Muscle layer of duodenum (tissue), 2 donors: ENCODE data around the gene ELMOD3.
"Not testable (repeated sequence)": the region's sequence is repeated elsewhere in the genome, so short reads cannot be mapped to it uniquely, and the experiment has no call there.

Experiments used
- H3K27ac ChIP-seq: one replicate; pipeline ENCODE4 v1.7.0; 2013; ENCODE audit warnings: mild to moderate bottlenecking, low read length
- H3K27me3 ChIP-seq: one replicate; pipeline ENCODE4 v1.7.0; 2013; ENCODE audit warnings: low read depth, mild to moderate bottlenecking, control low read depth, low read length
- H3K36me3 ChIP-seq, 2 donors: one replicate each; pipeline ENCODE4 v1.7.0; 2013; ENCODE audit warnings: low read length in 2 of 2, control low read depth in 1 of 2, mild to moderate bottlenecking in 1 of 2; ENCODE audit not compliant: insufficient read depth in 2 of 2, control insufficient read depth in 1 of 2
- H3K4me1 ChIP-seq, 2 donors: one replicate each; pipeline ENCODE4 v1.7.0; 2013; ENCODE audit warnings: low read length in 2 of 2, mild to moderate bottlenecking in 2 of 2, control low read depth in 1 of 2, moderate library complexity in 1 of 2; ENCODE audit not compliant: insufficient read depth in 2 of 2, control insufficient read depth in 1 of 2
- H3K4me3 ChIP-seq, 2 donors: one replicate each; pipeline ENCODE4 v1.7.0; 2013; ENCODE audit warnings: low read length in 2 of 2, low read depth in 1 of 2, mild to moderate bottlenecking in 1 of 2
- H3K9me3 ChIP-seq, 2 donors: one replicate each; pipeline ENCODE4 v1.7.0; 2013; ENCODE audit warnings: low read length in 2 of 2, control low read depth in 1 of 2, mild to moderate bottlenecking in 1 of 2; ENCODE audit not compliant: control insufficient read depth in 1 of 2
- donor health status: healthy.

Gene ELMOD3

DNA sequence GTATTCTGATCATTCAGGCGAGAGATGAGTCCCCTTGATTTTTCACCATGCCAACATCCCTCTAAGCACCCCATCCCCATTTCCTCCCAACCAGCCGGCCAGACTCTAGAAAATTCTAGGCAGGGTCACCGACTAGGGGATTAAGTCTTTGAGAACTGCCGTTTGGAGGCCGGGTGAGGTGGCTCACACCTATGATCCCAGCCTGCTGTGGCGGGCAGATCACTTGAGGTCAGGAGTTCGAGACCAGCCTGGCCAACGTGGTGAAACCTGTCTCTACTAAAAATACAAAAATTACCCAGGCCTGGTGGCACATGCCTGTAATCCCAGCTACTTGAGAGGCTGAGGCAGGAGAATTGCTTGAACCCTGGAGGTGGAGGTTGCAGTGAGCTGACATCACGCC, 85.0 kb downstream of the ELMOD3 start:
- not testable (repeated sequence) for H3K9me3 ChIP-seq, H3K27me3 ChIP-seq, H3K36me3 ChIP-seq, H3K4me3 ChIP-seq
- H3K27ac ChIP-seq, result peak overlapping the region; percentile 90
- peaks cover 15 to 19% of the 10 kb centered on the region in 2 donors for H3K4me1 ChIP-seq

DNA sequence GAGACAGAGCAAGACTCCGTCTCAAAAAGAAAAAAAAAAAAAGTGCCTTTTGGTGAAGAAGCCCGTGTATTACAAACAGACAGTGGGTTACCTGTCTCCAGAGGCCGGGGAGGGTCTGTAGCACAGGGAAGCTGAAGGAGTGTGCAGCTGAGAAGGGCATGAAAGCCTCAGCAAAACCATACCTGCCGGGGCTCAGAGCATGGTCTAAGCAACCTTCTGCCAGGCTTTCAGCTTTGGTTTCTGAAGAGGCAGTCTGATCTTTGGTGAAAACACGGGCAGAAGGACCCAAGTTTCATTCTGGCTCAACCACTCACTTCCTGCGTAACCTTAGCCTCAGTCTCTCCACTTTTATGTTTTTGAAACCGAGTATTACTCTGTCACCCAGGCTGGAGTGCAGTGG, 85.4 kb downstream of the ELMOD3 start:
- Histone ChIP-seq H3K36me3 (no peaks in the 10 kb centered on the region), H3K27ac (no peak overlapping the region), H3K9me3 (no peaks in the 10 kb centered on the region), H3K27me3 (no peaks in the 10 kb centered on the region), H3K4me1 (peaks cover 15 to 19% of the 10 kb centered on the region in 2 donors), H3K4me3 (no peak overlapping the region)

DNA sequence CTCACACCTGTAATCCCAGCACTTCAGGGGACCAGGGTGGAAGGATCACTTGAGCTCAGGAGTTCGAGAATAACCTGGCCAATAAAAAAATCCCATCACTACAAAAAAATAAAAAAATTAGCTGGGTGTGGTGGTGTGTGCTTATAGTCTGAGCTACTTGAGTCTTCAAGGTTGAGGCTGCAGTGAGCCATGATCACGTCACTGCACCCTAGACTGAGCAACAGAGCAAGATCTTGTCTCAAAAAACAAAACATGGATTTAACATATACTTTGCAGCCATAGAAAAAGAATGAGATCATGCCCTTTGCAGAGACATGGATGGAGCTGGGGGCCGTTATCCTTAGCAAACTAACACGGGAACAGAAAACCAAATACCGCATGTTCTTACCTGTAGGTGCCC, 86.2 kb downstream of the ELMOD3 start:
- Histone ChIP-seq H3K4me1 (peaks cover 15 to 18% of the 10 kb centered on the region in 2 donors), H3K27ac (no peak overlapping the region), H3K9me3 (no peaks in the 10 kb centered on the region), H3K27me3 (no peaks in the 10 kb centered on the region), H3K36me3 (no peaks in the 10 kb centered on the region), H3K4me3 (no peak overlapping the region)
